Nephron progenitor cell (in vitro differentiated cells): ENCODE results near the gene BCLAF1.
A peak's percentile ranks its signal among the peaks of the same experiment; 100 is the strongest.
"Not testable (repeated sequence)": the region's sequence is repeated elsewhere in the genome, so short reads cannot be mapped to it uniquely, and the experiment has no call there.

Experiments
- DNase-seq: peaks from one replicate; pipeline ENCODE4 v3.0.0; 2021
- H3K27ac Mint-ChIP-seq: 2 replicates; pipeline ENCODE4 v1.8.0; 2021; ENCODE audit warnings: mild to moderate bottlenecking, moderate library complexity, mixed read lengths
- H3K27me3 Mint-ChIP-seq: 2 replicates; pipeline ENCODE4 v1.8.0; 2021; ENCODE audit warnings: mild to moderate bottlenecking, low read depth, mixed read lengths; ENCODE audit not compliant: poor library complexity
- H3K36me3 Mint-ChIP-seq: 2 replicates; pipeline ENCODE4 v1.8.0; 2021; ENCODE audit warnings: low read depth, mixed read lengths
- H3K4me1 Mint-ChIP-seq: 2 replicates; pipeline ENCODE4 v1.8.0; 2021; ENCODE audit warnings: mixed read lengths
- H3K4me3 Mint-ChIP-seq: 2 replicates; pipeline ENCODE4 v1.8.0; 2021; ENCODE audit warnings: mild to moderate bottlenecking, moderate library complexity, mixed read lengths
- H3K9me3 Mint-ChIP-seq: 2 replicates; pipeline ENCODE4 v1.8.0; 2021; ENCODE audit warnings: mild to moderate bottlenecking, moderate library complexity, mixed read lengths
- CTCF ChIP-seq: fragments of 200-600 bp; sonication (generic); IDR thresholded peaks from 2 replicates; pipeline ENCODE4 v1.5.0; 2021; ENCODE audit warnings: antibody characterized with exemption

The BCLAF1 gene

GRCh38 chr6:136226027-136226673, 63.5 kb downstream of the BCLAF1 start:
- Mint-ChIP-seq H3K4me1 (peaks cover 17% of the 10 kb centered on the region), H3K9me3 (peaks cover 6% of the 10 kb centered on the region), H3K4me3 (no peak overlapping the region), H3K36me3 (no peaks in the 10 kb centered on the region), H3K27ac (no peak overlapping the region), H3K27me3 (peaks cover 3% of the 10 kb centered on the region)
- peak; percentile 54 for DNase-seq
- peak; percentile 100 for TF ChIP-seq CTCF

GRCh38 chr6:136225496-136225895, 64.2 kb downstream of the BCLAF1 start:
- H3K27me3 Mint-ChIP-seq, result peaks cover 3% of the 10 kb centered on the region
- H3K4me1 Mint-ChIP-seq, result peaks cover 17% of the 10 kb centered on the region
- H3K4me3 Mint-ChIP-seq, result no peak overlapping the region
- DNase-seq, result no peak
- H3K9me3 Mint-ChIP-seq, result peaks cover 11% of the 10 kb centered on the region
- H3K27ac Mint-ChIP-seq, result no peak overlapping the region
- H3K36me3 Mint-ChIP-seq, result no peaks in the 10 kb centered on the region
- no peak for TF ChIP-seq CTCF

- not testable (repeated sequence) for H3K4me3 Mint-ChIP-seq, H3K27ac Mint-ChIP-seq, H3K27me3 Mint-ChIP-seq, H3K36me3 Mint-ChIP-seq, DNase-seq
- Mint-ChIP-seq H3K9me3 (peaks cover 14% of the 10 kb centered on the region), H3K4me1 (peaks cover 17% of the 10 kb centered on the region)
Measured at GRCh38 chr6:136224974-136225373, 64.7 kb downstream of the BCLAF1 start.

GRCh38 chr6:136216503-136217401, 72.9 kb downstream of the BCLAF1 start:
- DNase-seq, result no peak
- H3K27me3 Mint-ChIP-seq, result peaks cover 17% of the 10 kb centered on the region
- no peaks in the 10 kb centered on the region for H3K36me3 Mint-ChIP-seq
- no peak for TF ChIP-seq CTCF
- no peak overlapping the region for H3K4me3 Mint-ChIP-seq
- H3K4me1 Mint-ChIP-seq, result no peaks in the 10 kb centered on the region
- no peak overlapping the region for H3K27ac Mint-ChIP-seq
- H3K9me3 Mint-ChIP-seq, result peaks cover 9% of the 10 kb centered on the region

- DNase-seq, result no peak
- Mint-ChIP-seq H3K4me3 (no peak overlapping the region), H3K27ac (no peak overlapping the region), H3K36me3 (no peaks in the 10 kb centered on the region), H3K27me3 (peaks cover 15% of the 10 kb centered on the region), H3K4me1 (no peaks in the 10 kb centered on the region), H3K9me3 (no peaks in the 10 kb centered on the region)
- TF ChIP-seq CTCF, result no peak
Measured at GRCh38 chr6:136213853-136214252, 75.8 kb downstream of the BCLAF1 start.

GRCh38 chr6:136213012-136213539, 76.6 kb downstream of the BCLAF1 start:
- no peaks in the 10 kb centered on the region for H3K36me3 Mint-ChIP-seq
- TF ChIP-seq CTCF, result no peak
- H3K9me3 Mint-ChIP-seq, result no peaks in the 10 kb centered on the region
- no peak for DNase-seq
- H3K4me3 Mint-ChIP-seq, result no peak overlapping the region
- H3K4me1 Mint-ChIP-seq, result no peaks in the 10 kb centered on the region
- H3K27me3 Mint-ChIP-seq, result peaks cover 13% of the 10 kb centered on the region
- H3K27ac Mint-ChIP-seq, result no peak overlapping the region
